Measurements from ENCODE around the gene SLX4.

DNA sequence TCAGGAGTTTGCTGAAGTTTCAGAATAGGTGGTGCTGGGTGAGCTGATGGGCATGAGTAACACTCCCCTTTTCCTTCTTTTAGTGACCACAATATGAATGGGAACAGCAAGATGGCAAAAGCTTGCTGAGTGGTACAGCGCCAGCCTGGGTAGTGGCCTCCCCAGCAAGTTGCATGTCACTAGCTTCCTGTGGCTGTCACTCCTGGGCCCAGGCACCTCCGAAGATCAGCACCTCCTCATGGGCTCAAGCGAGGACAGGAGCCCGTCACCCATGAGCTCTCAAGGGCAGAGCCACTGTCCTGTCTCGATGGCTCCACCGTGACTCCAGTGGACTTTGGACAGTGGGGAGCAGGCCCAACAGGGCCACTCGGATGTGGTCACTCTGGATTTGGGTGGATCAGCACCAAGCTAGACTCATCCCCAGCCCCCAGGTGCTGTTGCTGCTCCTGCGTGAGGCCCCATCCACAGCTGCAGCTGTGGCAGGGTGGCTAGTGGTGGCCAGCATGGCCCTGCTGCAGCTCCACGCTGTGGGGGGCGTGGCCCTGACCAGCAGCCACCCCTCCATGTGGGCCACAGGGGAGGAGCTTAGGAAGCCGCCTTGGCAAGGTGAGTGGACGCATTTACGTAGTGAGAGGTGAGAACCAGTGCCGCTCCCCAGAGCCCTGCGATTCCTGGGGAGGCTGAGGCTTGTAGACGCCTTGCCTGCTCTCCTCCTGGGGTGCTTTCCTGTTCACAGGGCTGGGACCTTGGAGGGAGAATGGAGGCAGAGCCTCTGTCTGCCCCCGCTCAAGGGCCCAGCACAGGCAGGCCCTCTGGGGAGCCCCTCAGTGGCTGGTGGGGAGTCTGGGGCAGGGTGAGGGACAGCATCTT is 29.5 kb upstream of the SLX4 start:
- TF ChIP-seq POLR2AphosphoS5 (IDR thresholded peaks at IDR 0.05; ENCODE audit: control insufficient read depth, insufficient read depth, low read depth, low read length) = no peak
- no peak for TF ChIP-seq RFX1 (IDR thresholded peaks at IDR 0.05)
- no peak for TF ChIP-seq HDAC6 (IDR thresholded peaks at IDR 0.05; ENCODE audit: low read depth, low read length)
- no peak for TF ChIP-seq TAF1 (IDR thresholded peaks at IDR 0.05; ENCODE audit: control insufficient read depth, extremely low read depth, insufficient read depth, low read length, severe bottlenecking)
